SK-N-SH treated with all-trans-retinoic acid at 6 μM for 48 hours (cell line): ENCODE results near the gene FOXF1.

ENCODE experiments used
- BACH2 ChIP-seq: fragments of 250-450 bp; sonication (Bioruptor Pico); IDR thresholded peaks from 2 replicates; pipeline ENCODE4 v1.9.0; 2021; ENCODE audit warnings: mild to moderate bottlenecking, borderline replicate concordance
- PPARA ChIP-seq: fragments of 250-450 bp; sonication (Bioruptor Pico); IDR thresholded peaks from 2 replicates; pipeline ENCODE4 v1.5.0; 2020; ENCODE audit warnings: mild to moderate bottlenecking, borderline replicate concordance
- SNAI2 ChIP-seq: fragments of 250-450 bp; sonication (Bioruptor Pico); IDR thresholded peaks from 2 replicates; pipeline ENCODE4 v1.5.0; 2020; ENCODE audit warnings: mild to moderate bottlenecking, moderate library complexity
- ZFP3 ChIP-seq: fragments of 250-450 bp; sonication (Bioruptor Pico); IDR thresholded peaks from 2 replicates; pipeline ENCODE4 v1.5.0; 2020; ENCODE audit warnings: mild to moderate bottlenecking, moderate library complexity
- ZNF565 ChIP-seq: fragments of 450-650 bp; formaldehyde crosslinking; conservative IDR thresholded peaks from 2 replicates; pipeline ENCODE4 v1.5.0; 2020; ENCODE audit warnings: low read depth, mild to moderate bottlenecking, moderate library complexity
- ZNF70 ChIP-seq: fragments of 450-650 bp; formaldehyde crosslinking; IDR thresholded peaks from 2 replicates; pipeline ENCODE4 v1.5.0; 2020; ENCODE audit warnings: mild to moderate bottlenecking, moderate library complexity
- ZNF8 ChIP-seq: fragments of 450-650 bp; formaldehyde crosslinking; IDR thresholded peaks from 2 replicates; pipeline ENCODE4 v1.5.0; 2020; ENCODE audit warnings: mild to moderate bottlenecking, moderate library complexity
- TF ChIP-seq, protein P1 (sequence below): fragments of 250-450 bp; sonication (Bioruptor Pico); IDR thresholded peaks from 2 replicates; pipeline ENCODE4 v1.5.1; 2021; ENCODE audit warnings: mild to moderate bottlenecking, moderate library complexity
- TF ChIP-seq, protein P2 (sequence below): fragments of 250-450 bp; sonication (Bioruptor Pico); IDR thresholded peaks from 2 replicates; pipeline ENCODE4 v1.8.0; 2020; ENCODE audit warnings: mild to moderate bottlenecking, moderate library complexity, borderline replicate concordance
- TF ChIP-seq, protein P3 (sequence below): fragments of 250-450 bp; sonication (Bioruptor Pico); IDR thresholded peaks from 2 replicates; pipeline ENCODE4 v1.5.1; 2020; ENCODE audit warnings: low read depth, mild to moderate bottlenecking, moderate library complexity

DNA sequence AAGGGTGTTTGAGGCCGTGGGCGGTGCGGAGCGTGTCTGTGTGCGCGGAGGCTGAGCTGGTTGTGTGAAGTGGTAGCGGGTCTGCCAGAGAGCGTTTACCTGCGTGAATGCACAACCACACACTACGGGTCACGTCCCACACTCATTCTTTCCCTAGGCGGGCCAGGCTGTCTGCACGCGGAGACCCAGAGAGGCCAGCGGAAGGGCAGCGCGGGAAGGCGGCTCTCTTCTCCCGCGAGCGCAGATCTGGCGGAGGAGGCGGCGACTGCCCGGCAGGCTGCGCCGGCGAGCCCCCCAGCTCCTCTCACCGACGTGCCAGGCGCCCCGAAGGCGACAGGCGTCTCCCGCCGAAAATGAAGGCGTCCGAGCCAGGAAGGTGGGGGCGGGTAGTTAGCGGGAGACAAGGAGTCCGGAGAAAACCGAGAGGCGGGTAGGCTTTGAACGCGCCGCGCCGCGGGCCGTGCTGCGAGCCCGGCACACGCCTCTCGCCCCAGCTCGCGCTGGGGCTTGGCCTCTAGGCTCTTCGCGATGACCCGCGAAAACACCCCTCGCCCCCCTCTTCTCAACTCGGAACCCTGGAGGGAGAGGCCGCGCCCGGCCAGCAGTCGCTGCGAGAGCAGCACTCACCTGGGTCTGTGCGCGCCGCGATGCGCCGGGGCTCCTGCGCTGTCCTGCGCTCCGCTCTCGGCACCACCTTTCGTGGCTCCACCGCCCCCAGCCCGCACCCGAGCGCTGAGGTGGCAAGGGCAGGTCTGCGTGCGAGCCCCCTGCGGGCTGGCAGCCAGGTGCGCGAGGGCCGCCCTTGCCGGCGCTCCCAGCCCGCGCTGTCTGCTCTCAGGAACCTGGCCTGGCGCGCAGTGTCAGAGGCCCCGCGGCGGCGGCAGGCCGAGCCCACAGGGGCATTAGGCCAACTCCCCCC, 2.0 kb upstream of the FOXF1 start:
- TF ChIP-seq PPARA, result no peak
- no peak for TF ChIP-seq SNAI2 (CRISPR knock-in tag)
- no peak for TF ChIP-seq BACH2
- TF ChIP-seq ZFP3 (CRISPR knock-in tag), result no peak
- TF ChIP-seq, protein P1, sequence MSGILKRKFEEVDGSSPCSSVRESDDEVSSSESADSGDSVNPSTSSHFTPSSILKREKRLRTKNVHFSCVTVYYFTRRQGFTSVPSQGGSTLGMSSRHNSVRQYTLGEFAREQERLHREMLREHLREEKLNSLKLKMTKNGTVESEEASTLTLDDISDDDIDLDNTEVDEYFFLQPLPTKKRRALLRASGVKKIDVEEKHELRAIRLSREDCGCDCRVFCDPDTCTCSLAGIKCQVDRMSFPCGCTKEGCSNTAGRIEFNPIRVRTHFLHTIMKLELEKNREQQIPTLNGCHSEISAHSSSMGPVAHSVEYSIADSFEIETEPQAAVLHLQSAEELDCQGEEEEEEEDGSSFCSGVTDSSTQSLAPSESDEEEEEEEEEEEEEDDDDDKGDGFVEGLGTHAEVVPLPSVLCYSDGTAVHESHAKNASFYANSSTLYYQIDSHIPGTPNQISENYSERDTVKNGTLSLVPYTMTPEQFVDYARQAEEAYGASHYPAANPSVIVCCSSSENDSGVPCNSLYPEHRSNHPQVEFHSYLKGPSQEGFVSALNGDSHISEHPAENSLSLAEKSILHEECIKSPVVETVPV (CRISPR knock-in tag), result no peak
- no peak for TF ChIP-seq ZNF8 (CRISPR knock-in tag)
- TF ChIP-seq, protein P2, sequence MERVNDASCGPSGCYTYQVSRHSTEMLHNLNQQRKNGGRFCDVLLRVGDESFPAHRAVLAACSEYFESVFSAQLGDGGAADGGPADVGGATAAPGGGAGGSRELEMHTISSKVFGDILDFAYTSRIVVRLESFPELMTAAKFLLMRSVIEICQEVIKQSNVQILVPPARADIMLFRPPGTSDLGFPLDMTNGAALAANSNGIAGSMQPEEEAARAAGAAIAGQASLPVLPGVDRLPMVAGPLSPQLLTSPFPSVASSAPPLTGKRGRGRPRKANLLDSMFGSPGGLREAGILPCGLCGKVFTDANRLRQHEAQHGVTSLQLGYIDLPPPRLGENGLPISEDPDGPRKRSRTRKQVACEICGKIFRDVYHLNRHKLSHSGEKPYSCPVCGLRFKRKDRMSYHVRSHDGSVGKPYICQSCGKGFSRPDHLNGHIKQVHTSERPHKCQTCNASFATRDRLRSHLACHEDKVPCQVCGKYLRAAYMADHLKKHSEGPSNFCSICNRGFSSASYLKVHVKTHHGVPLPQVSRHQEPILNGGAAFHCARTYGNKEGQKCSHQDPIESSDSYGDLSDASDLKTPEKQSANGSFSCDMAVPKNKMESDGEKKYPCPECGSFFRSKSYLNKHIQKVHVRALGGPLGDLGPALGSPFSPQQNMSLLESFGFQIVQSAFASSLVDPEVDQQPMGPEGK (CRISPR knock-in tag), result no peak
- no peak for TF ChIP-seq ZNF565 (CRISPR knock-in tag)
- TF ChIP-seq ZNF70 (CRISPR knock-in tag), result no peak
- TF ChIP-seq, protein P3, sequence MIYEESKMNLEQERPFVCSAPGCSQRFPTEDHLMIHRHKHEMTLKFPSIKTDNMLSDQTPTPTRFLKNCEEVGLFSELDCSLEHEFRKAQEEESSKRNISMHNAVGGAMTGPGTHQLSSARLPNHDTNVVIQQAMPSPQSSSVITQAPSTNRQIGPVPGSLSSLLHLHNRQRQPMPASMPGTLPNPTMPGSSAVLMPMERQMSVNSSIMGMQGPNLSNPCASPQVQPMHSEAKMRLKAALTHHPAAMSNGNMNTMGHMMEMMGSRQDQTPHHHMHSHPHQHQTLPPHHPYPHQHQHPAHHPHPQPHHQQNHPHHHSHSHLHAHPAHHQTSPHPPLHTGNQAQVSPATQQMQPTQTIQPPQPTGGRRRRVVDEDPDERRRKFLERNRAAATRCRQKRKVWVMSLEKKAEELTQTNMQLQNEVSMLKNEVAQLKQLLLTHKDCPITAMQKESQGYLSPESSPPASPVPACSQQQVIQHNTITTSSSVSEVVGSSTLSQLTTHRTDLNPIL (CRISPR knock-in tag), result no peak
